A549 (cell line): ENCODE measurements around the gene ANKRD62. TPM values are rescaled to one million over a fixed set of nuclear protein-coding genes. Genes with fewer than 3 reads are reported as not detected.

ENCODE experiments used
- ATAC-seq, 2 experiments: fragments of 200-7000 bp in 1 of 2; fragments of >200 bp in 1 of 2; cut with Nextera tagmentation in 1 of 2; cut with Tn5 transposase in 1 of 2; 3 replicates each; pipeline versions ENCODE4 v1.8.0 to v1.9.1; 2018 to 2020; ENCODE audit warnings: mild to moderate bottlenecking in 1 of 2, moderate library complexity in 1 of 2
- CTCF ChIA-PET: fragments of 300-600 bp; sonication (Branson Sonifier 250); formaldehyde crosslinking; extraction: SDS; loops from one replicate; lab custom pipeline; 2021; ENCODE audit warnings: antibody characterized with exemption, inconsistent platforms; lab: Yijun Ruan, JAX
- POLR2A ChIA-PET: fragments of 350-600 bp; formaldehyde crosslinking; extraction: SDS; loops from one replicate; lab custom pipeline; 2021; ENCODE audit warnings: antibody characterized with exemption, inconsistent platforms; lab: Yijun Ruan, JAX
- DNase-seq, 2 experiments: peaks; one replicate each; pipeline versions ENCODE4 v3.0.0 to v3.0.0-alpha.2; 2011 to 2016; ENCODE audit warnings: low read depth in 1 of 2, low spot score in 1 of 2
- FAIRE-seq: peaks from 2 replicates; lab custom pipeline; 2011; peaks lifted over from hg19 to GRCh38; lab: Jason Lieb, UNC
- H3K27ac ChIP-seq, 2 experiments: fragments of >200 bp; sonication (Bioruptor Twin); formaldehyde crosslinking; 3 replicates each; pipeline ENCODE4 v1.5.1; 2016 to 2017
- H3K4me1 ChIP-seq: fragments of >200 bp; sonication (Bioruptor Twin); formaldehyde crosslinking; 3 replicates; pipeline ENCODE4 v1.6.1; 2016
- H3K4me2 ChIP-seq: fragments of >200 bp; sonication (Bioruptor Twin); formaldehyde crosslinking; 3 replicates; pipeline ENCODE4 v1.6.1; 2016
- H3K4me3 ChIP-seq: fragments of >200 bp; sonication (Bioruptor Twin); formaldehyde crosslinking; 3 replicates; pipeline ENCODE4 v1.5.1; 2016
- H3K9me3 ChIP-seq: fragments of >200 bp; sonication (Bioruptor Twin); formaldehyde crosslinking; 3 replicates; pipeline ENCODE4 v1.6.1; 2016
- CBX2 ChIP-seq: fragments of 200-600 bp; sonication (generic); IDR thresholded peaks from 2 replicates; pipeline ENCODE4 v1.6.1; 2016; ENCODE audit warnings: low read depth, mild to moderate bottlenecking, borderline replicate concordance
- CBX8 ChIP-seq: fragments of 200-600 bp; sonication (generic); IDR thresholded peaks from 2 replicates; pipeline ENCODE4 v1.6.1; 2016
- CEBPB ChIP-seq, 2 experiments: fragments of >200 bp in 1 of 2; sonication (Bioruptor Twin) in 1 of 2; formaldehyde crosslinking in 1 of 2; IDR thresholded peaks; 2 replicates each; pipeline ENCODE4 v1.6.1; 2012 to 2016
- CTCF ChIP-seq: fragments of >200 bp; sonication (Bioruptor Twin); formaldehyde crosslinking; IDR thresholded peaks from 3 replicates; pipeline ENCODE4 v1.5.1; 2016
- FOSL2 ChIP-seq, 2 experiments: fragments of 450-650 bp in 1 of 2; fragments of >200 bp in 1 of 2; sonication (Bioruptor Twin) in 1 of 2; formaldehyde crosslinking; IDR thresholded peaks; 2 replicates each; pipeline versions ENCODE4 v1.5.0 to v1.6.1; 2016 to 2020; ENCODE audit warnings: mild to moderate bottlenecking in 1 of 2, moderate library complexity in 1 of 2
- FOXS1 ChIP-seq: fragments of 250-450 bp; sonication (Bioruptor Pico); IDR thresholded peaks from 2 replicates; pipeline ENCODE4 v1.5.0; 2020; ENCODE audit warnings: mild to moderate bottlenecking, moderate library complexity
- HEYL ChIP-seq: fragments of 250-450 bp; sonication (Bioruptor Pico); IDR thresholded peaks from 2 replicates; pipeline ENCODE4 v1.8.0; 2021; ENCODE audit warnings: mild to moderate bottlenecking, moderate library complexity
- HOXB5 ChIP-seq: fragments of 250-450 bp; sonication (Bioruptor Pico); IDR thresholded peaks from 2 replicates; pipeline ENCODE4 v1.5.0; 2020; ENCODE audit warnings: mild to moderate bottlenecking, moderate library complexity
- JUN ChIP-seq, 2 experiments: fragments of >200 bp; sonication (Bioruptor Twin); formaldehyde crosslinking; IDR thresholded peaks; 2 replicates in 1 of 2; 3 replicates in 1 of 2; pipeline ENCODE4 v1.6.1; 2016 to 2017
- KDM5A ChIP-seq: fragments of 200-600 bp; sonication (generic); IDR thresholded peaks from 2 replicates; pipeline ENCODE4 v1.6.1; 2016; ENCODE audit warnings: antibody characterized with exemption, mild to moderate bottlenecking
- MAX ChIP-seq: IDR thresholded peaks from 2 replicates; pipeline ENCODE4 v1.6.1; 2012
- MAZ ChIP-seq: fragments of 150-350 bp; IDR thresholded peaks from 2 replicates; pipeline ENCODE4 v1.6.1; 2014; ENCODE audit warnings: antibody characterized with exemption, low read depth, low read length, borderline replicate concordance
- MYC ChIP-seq: IDR thresholded peaks from 2 replicates; pipeline ENCODE4 v1.6.1; 2012; ENCODE audit warnings: mild to moderate bottlenecking, inconsistent platforms, low read length, improper control_type of control experiment, borderline replicate concordance
- NPAS2 ChIP-seq: fragments of 250-450 bp; sonication (Bioruptor Pico); IDR thresholded peaks from 2 replicates; pipeline ENCODE4 v1.8.0; 2022; ENCODE audit warnings: mild to moderate bottlenecking, moderate library complexity, borderline replicate concordance
- POLR2AphosphoS2 ChIP-seq: conservative IDR thresholded peaks from 2 replicates; pipeline ENCODE4 v1.6.1; 2012; ENCODE audit warnings: low read length, improper control_type of control experiment, inconsistent platforms
- RAD21 ChIP-seq, 2 experiments: fragments of >200 bp in 1 of 2; sonication (Bioruptor Twin) in 1 of 2; formaldehyde crosslinking in 1 of 2; IDR thresholded peaks in 1 of 2; conservative IDR thresholded peaks in 1 of 2; 2 replicates in 1 of 2; 3 replicates in 1 of 2; pipeline ENCODE4 v1.6.1; 2012 to 2018; ENCODE audit warnings: inconsistent platforms in 1 of 2
- RARB ChIP-seq: fragments of 250-450 bp; sonication (Bioruptor Pico); IDR thresholded peaks from 2 replicates; pipeline ENCODE4 v1.8.0; 2021; ENCODE audit warnings: mild to moderate bottlenecking, moderate library complexity
- RNF2 ChIP-seq: fragments of 200-600 bp; sonication (generic); IDR thresholded peaks from 2 replicates; pipeline ENCODE4 v1.6.1; 2016; ENCODE audit warnings: low read depth, mild to moderate bottlenecking, antibody characterized with exemption, moderate library complexity, borderline replicate concordance
- USF2 ChIP-seq: fragments of 450-650 bp; IDR thresholded peaks from 2 replicates; pipeline ENCODE4 v1.6.1; 2014; ENCODE audit warnings: antibody characterized with exemption
- WGBS: methylation state at CpG from one replicate; pipeline ENCODE4 v1.1.6; 2017; ENCODE audit errors: missing lambda C conversion rate; 5-methylcytosine and 5-hydroxymethylcytosine counted together
- polyA plus RNA-seq, 4 experiments: library from polyadenylated mRNA; depleted of rRNA in 3 of 4; stranded (reverse); fragments of >200 nt; fragmentation: RNase III in 1 of 4; extraction: RNeasy Plus Mini Kit Qiagen cat#74134 plus additional on column Dnase treatment in 1 of 4; gene quantifications; 2 replicates in 3 of 4; 3 replicates in 1 of 4; pipeline ENCODE4 v1.2.3, GENCODE V29; 2011 to 2017

ANKRD62 gene
- polyA plus RNA-seq, 2 of the 4 experiments (the other 2 are of a cell fraction) = not detected

GRCh38 chr18:12046046-12046750 lies 47.4 kb upstream of the ANKRD62 start:
- ChIA-PET POLR2A (no interaction called here), CTCF (interaction anchor here (1.0 kb wide), 1 partner anchor 132 kb away, joined by 5 read pairs; no protein-coding TSS in a partner anchor)
- H3K4me1 ChIP-seq = peaks cover 11% of the 10 kb centered on the region
- H3K4me3 ChIP-seq = no peak overlapping the region
- ATAC-seq (peak in 1 of 2 experiments; percentile 50; a peak in 3 of 6 replicates), FAIRE-seq (no peak), DNase-seq (no peak)
- WGBS = 88% methylated on average over 10 of the region's 15 CpGs
- no peak overlapping the region for H3K27ac ChIP-seq
- H3K4me2 ChIP-seq = no peak overlapping the region
- no peak for TF ChIP-seq CEBPB (IDR thresholded peaks at IDR 0.05)
- no peak for TF ChIP-seq FOSL2 (IDR thresholded peaks at IDR 0.05)
- no peak for TF ChIP-seq FOSL2 (CRISPR knock-in tag; IDR thresholded peaks at IDR 0.05)
- no peak for TF ChIP-seq CBX8
- TF ChIP-seq MAZ = no peak
- TF ChIP-seq HEYL (CRISPR knock-in tag) = no peak
- TF ChIP-seq MYC = no peak
- TF ChIP-seq RARB = no peak
- no peaks in the 10 kb centered on the region for H3K9me3 ChIP-seq

GRCh38 chr18:12046751-12047335 lies 46.8 kb upstream of the ANKRD62 start:
- ChIA-PET CTCF (interaction anchor here (3.2 kb wide), 1 partner anchor 8 kb away, joined by 16 read pairs; no protein-coding TSS in a partner anchor), POLR2A (no interaction called here)
- ATAC-seq (peak; percentile 80 to 92), FAIRE-seq (no peak), DNase-seq (no peak)
- Histone ChIP-seq H3K4me3 (no peak overlapping the region), H3K27ac (no peak overlapping the region), H3K4me2 (no peak overlapping the region), H3K4me1 (peaks cover 6% of the 10 kb centered on the region; the same call in 2 of the 3 replicates), H3K9me3 (no peaks in the 10 kb centered on the region)
- TF ChIP-seq CTCF (0 out of 3 replicates have a peak, but pooled peaks have one; percentile 9), CBX2 (no peak), RAD21 (conservative IDR thresholded peaks at IDR 0.05 in 1 of 2, IDR thresholded peaks at IDR 0.05 in 1 of 2) (peak in 1 of 2 experiments; percentile 51; a peak in 4 of 5 replicates), MAZ (no peak), RNF2 (no peak), MAX (no peak), JUN (IDR thresholded peaks at IDR 0.05) (no peak), HEYL (CRISPR knock-in tag) (no peak), USF2 (no peak), KDM5A (no peak), HOXB5 (CRISPR knock-in tag) (no peak), POLR2AphosphoS2 (no peak), NPAS2 (CRISPR knock-in tag) (no peak), FOXS1 (CRISPR knock-in tag) (no peak)
- WGBS = 65% methylated on average over 4 of the region's 12 CpGs
